Effector memory CD4-positive, alpha-beta T cell (primary cell): ENCODE data around the gene CDK18.

Experiments used
- DNase-seq, 3 donors: peaks; one replicate each; pipeline ENCODE4 v3.0.0-alpha.2; 2020
- H3K27ac ChIP-seq: 2 replicates; pipeline ENCODE4 v1.7.0; 2013; ENCODE audit warnings: mild to moderate bottlenecking, low read length, moderate library complexity; ENCODE audit not compliant: insufficient read depth, poor library complexity, severe bottlenecking
- H3K27me3 ChIP-seq: replicated peaks from 2 replicates; pipeline ENCODE4 v1.7.0; 2013; ENCODE audit warnings: mild to moderate bottlenecking, low read length; ENCODE audit not compliant: insufficient read depth, control insufficient read depth, poor library complexity, severe bottlenecking
- H3K36me3 ChIP-seq: 2 replicates; pipeline ENCODE4 v1.7.0; 2013; ENCODE audit warnings: mild to moderate bottlenecking, low read length, moderate library complexity; ENCODE audit not compliant: control insufficient read depth, insufficient read depth
- H3K4me1 ChIP-seq: 2 replicates; pipeline ENCODE4 v1.7.0; 2013; ENCODE audit warnings: low read length, mild to moderate bottlenecking; ENCODE audit not compliant: control insufficient read depth, insufficient read depth, poor library complexity, severe bottlenecking
- H3K4me3 ChIP-seq: 2 replicates; pipeline ENCODE4 v1.7.0; 2013; ENCODE audit warnings: low read length, low read depth, mild to moderate bottlenecking; ENCODE audit not compliant: insufficient read depth, poor library complexity, severe bottlenecking
- H3K9me3 ChIP-seq: 2 replicates; pipeline ENCODE4 v1.7.0; 2013; ENCODE audit warnings: mild to moderate bottlenecking, low read length, moderate library complexity; ENCODE audit not compliant: control insufficient read depth
- total RNA-seq, 3 donors: gene quantifications; one replicate each; lab custom pipeline; 2026; lab: John Stamatoyannopoulos, UW

The CDK18 gene
- total RNA-seq, result 0.26 to 2.9 (median 0.69) reads per million in 3 donors

GRCh38 chr1:205504311-205505075 is at the start of gene CDK18:
CDK18 (plus strand) TSS chr1:205504669; CDS start chr1:205523168, 18,499 bp downstream.
- H3K9me3 ChIP-seq, result no peaks in the 10 kb centered on the region
- no peaks in the 10 kb centered on the region for H3K36me3 ChIP-seq
- H3K27me3 ChIP-seq, result no peaks in the 10 kb centered on the region
- peak within 1 kb of the TSS; percentile 63 for H3K4me3 ChIP-seq
- no peak for DNase-seq
- H3K4me1 ChIP-seq, result peaks cover 8% of the 10 kb centered on the region
- no peak within 1 kb of the TSS for H3K27ac ChIP-seq

- no peak for DNase-seq
- peaks cover 54% of the 10 kb centered on the region for H3K27me3 ChIP-seq
- H3K36me3 ChIP-seq, result no peaks in the 10 kb centered on the region
- no peak overlapping the region for H3K27ac ChIP-seq
- H3K4me1 ChIP-seq, result peaks cover 19% of the 10 kb centered on the region
- H3K9me3 ChIP-seq, result no peaks in the 10 kb centered on the region
- no peak overlapping the region for H3K4me3 ChIP-seq
Observed at GRCh38 chr1:205454903-205455335, 49.5 kb upstream of the CDK18 start.

- no peak for DNase-seq
- Histone ChIP-seq H3K4me1 (peaks cover 19% of the 10 kb centered on the region), H3K9me3 (no peaks in the 10 kb centered on the region), H3K4me3 (peak within 1 kb of the TSS; percentile 46), H3K27ac (no peak within 1 kb of the TSS), H3K27me3 (peaks cover 50% of the 10 kb centered on the region), H3K36me3 (no peaks in the 10 kb centered on the region)
Observed at GRCh38 chr1:205455581-205456382, 48.7 kb upstream of the CDK18 start, which contains the start of gene BLACAT1. BLACAT1 (minus strand) TSS chr1:205456045.

GRCh38 chr1:205456383-205456867 is 48.0 kb upstream of the CDK18 start:
- no peak overlapping the region for H3K27ac ChIP-seq
- H3K36me3 ChIP-seq, result no peaks in the 10 kb centered on the region
- H3K27me3 ChIP-seq, result peaks cover 50% of the 10 kb centered on the region
- DNase-seq, result no peak
- no peaks in the 10 kb centered on the region for H3K9me3 ChIP-seq
- H3K4me3 ChIP-seq, result peak overlapping the region; percentile 46
- peaks cover 19% of the 10 kb centered on the region for H3K4me1 ChIP-seq

GRCh38 chr1:205456868-205457745 is 47.4 kb upstream of the CDK18 start:
- H3K4me1 ChIP-seq, result peaks cover 19% of the 10 kb centered on the region
- no peaks in the 10 kb centered on the region for H3K36me3 ChIP-seq
- H3K27me3 ChIP-seq, result peaks cover 48% of the 10 kb centered on the region
- no peak overlapping the region for H3K27ac ChIP-seq
- H3K4me3 ChIP-seq, result peak overlapping the region; percentile 46
- H3K9me3 ChIP-seq, result no peaks in the 10 kb centered on the region
- no peak for DNase-seq

- Histone ChIP-seq H3K36me3 (no peaks in the 10 kb centered on the region), H3K4me3 (no peak overlapping the region), H3K4me1 (peaks cover 19% of the 10 kb centered on the region), H3K9me3 (no peaks in the 10 kb centered on the region), H3K27me3 (peaks cover 42% of the 10 kb centered on the region), H3K27ac (no peak overlapping the region)
- DNase-seq, result no peak
Observed at GRCh38 chr1:205458777-205459566, 45.5 kb upstream of the CDK18 start.

- no peaks in the 10 kb centered on the region for H3K27me3 ChIP-seq
- H3K9me3 ChIP-seq, result no peaks in the 10 kb centered on the region
- no peaks in the 10 kb centered on the region for H3K4me1 ChIP-seq
- H3K4me3 ChIP-seq, result no peak overlapping the region
- H3K36me3 ChIP-seq, result no peaks in the 10 kb centered on the region
- H3K27ac ChIP-seq, result no peak overlapping the region
- DNase-seq, result no peak
Observed at GRCh38 chr1:205465392-205465791, 39.1 kb upstream of the CDK18 start.

- Histone ChIP-seq H3K27ac (no peak overlapping the region), H3K4me3 (no peak overlapping the region), H3K4me1 (no peaks in the 10 kb centered on the region), H3K9me3 (no peaks in the 10 kb centered on the region), H3K27me3 (no peaks in the 10 kb centered on the region), H3K36me3 (no peaks in the 10 kb centered on the region)
- no peak for DNase-seq
Observed at GRCh38 chr1:205466595-205467220, 37.8 kb upstream of the CDK18 start.
